Stimulated activated CD8-positive, alpha-beta memory T cell treated with anti-CD3 and anti-CD28 coated beads, Interleukin-12 subunit alpha, Interleukin-12 subunit beta, amount 100 ng/mL, for 24 hours (primary cell): ENCODE data around the gene ENTREP3.
"Not testable (repeated sequence)": the region's sequence is repeated elsewhere in the genome, so short reads cannot be mapped to it uniquely, and the experiment has no call there.

Source experiments
- DNase-seq: peaks from one replicate; pipeline ENCODE4 v3.0.0-alpha.2; 2020; ENCODE audit errors: extremely low read depth

Gene ENTREP3

GRCh38 chr1:155225404-155225759 lies 29.9 kb downstream of the ENTREP3 start:
- not testable (repeated sequence) for DNase-seq

DNA sequence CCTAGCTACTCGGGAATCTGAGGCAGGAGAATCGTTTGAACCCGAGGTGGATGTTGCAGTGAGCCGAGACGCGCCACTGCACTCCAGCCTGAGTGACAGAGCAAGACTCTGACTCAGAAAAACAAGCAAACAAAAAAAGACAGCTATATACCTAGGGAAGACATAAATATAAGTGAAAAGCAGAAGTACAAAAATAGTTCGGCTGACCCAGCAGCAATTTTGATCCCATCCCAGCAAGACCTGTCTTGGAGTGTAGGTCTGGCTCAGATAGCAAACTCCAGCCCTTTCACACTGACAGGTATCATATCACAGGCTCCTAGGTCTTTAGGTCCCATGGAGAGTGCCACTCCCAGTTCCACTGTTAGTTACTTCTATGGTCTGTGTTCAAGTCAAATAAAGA lies 32.2 kb downstream of the ENTREP3 start:
- DNase-seq = no peak

DNA sequence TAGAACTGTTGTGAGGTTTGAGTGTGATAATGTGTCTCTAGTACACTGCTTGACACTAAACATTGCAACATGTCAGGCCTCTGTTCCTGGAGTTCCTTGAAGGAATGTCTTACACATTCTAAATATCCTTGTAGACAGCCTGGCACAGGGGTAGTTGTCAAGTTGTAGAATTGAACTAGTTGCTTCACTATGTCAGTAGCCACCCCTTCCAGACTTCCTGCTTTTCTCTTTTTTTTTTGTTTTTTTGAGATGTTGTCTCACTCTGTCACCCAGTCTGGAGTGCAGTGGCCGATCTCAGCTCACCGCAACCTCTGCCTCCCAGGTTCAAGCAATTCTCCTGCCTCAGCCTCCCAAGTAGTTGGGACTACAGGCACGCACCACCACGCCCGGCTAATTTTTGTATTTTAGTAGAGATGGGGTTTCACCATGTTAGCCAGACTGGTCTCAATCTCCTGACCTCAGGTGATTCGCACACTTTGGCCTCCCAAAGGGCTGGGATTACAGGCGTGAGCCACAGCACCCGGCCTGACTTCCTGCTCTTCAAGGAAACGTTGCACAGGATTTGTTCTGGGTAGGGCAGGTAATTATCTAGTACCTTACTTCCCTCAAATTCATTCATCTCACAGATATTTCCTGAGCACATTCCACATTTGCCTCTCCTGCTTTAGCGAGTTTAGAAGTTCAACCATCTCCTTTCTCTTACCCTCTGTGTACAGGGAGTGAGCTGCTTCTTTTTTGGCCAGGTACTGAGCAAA lies 34.9 kb downstream of the ENTREP3 start:
- DNase-seq = not testable (repeated sequence)

DNA sequence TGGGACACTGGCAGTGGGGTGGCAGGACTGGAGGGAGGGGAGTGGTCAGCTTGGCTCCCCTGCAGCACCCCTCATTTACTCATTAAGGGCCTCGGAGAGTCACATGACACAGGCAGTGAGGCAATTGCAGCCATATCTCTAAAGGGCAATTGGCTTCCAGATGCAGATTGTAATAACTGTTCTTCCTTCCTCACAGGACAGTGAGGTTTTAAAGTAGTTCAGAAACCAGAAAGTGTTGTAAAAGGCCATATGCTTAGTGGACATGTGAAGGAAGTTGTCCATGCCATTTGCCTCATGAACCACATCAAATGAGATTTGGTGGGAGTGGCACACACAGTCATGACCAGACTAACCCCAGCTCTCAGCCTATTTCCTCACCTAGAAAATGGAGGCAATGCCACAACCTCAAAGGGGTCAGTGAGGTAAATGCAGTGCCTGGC lies 35.7 kb downstream of the ENTREP3 start:
- no peak for DNase-seq

DNA sequence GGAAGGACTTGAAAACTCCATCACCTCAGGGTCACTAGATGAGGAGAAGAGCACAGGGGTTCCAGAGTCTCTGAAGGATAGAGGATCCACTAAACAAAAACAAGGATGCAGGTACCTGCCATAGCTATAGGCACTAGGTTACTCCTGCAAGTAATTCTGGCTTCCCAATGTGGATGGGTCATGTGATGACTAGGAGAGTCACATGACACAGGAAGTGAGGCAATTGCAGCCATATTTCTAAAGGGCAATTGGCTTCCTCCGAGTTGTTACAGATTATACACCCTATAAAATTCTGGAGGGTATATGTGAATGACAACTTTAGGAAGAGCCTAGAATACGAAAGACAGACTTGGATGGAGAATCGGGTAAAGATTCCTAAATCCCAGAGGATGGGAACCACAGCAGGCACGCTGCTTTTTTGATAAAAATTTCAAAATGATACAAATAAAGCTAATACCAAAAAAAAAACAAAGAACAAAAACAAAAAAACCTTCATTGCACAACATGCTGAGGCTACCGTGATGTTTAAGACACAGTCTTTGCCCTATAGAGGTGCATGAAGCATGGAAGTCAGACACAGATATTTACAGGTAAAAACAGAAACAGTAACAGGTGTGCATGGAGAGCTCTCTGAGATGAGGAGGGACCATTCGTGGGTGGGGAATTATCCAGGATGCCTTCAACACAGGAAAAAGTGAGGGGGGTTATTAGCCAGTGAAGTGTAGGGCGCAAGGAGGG lies 36.3 kb downstream of the ENTREP3 start:
- DNase-seq = no peak

GRCh38 chr1:155214702-155215101 lies 40.6 kb downstream of the ENTREP3 start:
- not testable (repeated sequence) for DNase-seq

GRCh38 chr1:155212051-155212440 lies 43.2 kb downstream of the ENTREP3 start:
- not testable (repeated sequence) for DNase-seq

DNA sequence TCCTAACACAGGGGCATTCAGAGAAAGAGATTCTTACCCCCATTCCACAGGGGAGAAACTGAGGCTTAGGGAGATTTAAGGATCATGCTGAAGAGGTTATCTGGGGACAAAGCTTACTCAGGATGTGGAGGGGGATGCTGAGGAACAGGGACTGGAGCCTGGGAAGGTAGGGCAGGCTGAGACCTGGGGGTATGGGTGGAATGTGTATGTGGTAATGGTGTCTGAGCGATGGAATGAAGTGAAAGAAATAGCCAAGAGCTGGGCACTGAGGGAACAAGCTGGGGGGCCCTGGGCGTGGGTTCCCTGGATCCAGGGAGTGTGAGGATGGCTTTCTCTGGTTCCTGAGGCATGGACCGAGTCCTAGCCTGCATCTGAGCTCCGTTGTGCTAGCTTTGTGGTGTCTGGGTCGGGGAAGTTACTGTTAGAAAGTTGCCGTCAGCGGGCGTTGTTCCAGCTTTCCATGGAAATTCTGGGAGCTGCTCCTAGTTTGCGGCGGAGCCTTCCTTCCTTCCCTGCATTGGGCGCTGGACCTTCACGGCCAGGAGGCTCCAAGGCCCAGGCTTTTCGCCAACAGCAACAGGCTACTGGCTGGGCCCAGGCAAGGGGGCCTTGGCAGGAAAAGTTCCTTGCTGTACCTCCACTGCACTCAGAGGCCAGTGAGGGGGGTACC lies 43.8 kb downstream of the ENTREP3 start:
- not testable (repeated sequence) for DNase-seq

DNA sequence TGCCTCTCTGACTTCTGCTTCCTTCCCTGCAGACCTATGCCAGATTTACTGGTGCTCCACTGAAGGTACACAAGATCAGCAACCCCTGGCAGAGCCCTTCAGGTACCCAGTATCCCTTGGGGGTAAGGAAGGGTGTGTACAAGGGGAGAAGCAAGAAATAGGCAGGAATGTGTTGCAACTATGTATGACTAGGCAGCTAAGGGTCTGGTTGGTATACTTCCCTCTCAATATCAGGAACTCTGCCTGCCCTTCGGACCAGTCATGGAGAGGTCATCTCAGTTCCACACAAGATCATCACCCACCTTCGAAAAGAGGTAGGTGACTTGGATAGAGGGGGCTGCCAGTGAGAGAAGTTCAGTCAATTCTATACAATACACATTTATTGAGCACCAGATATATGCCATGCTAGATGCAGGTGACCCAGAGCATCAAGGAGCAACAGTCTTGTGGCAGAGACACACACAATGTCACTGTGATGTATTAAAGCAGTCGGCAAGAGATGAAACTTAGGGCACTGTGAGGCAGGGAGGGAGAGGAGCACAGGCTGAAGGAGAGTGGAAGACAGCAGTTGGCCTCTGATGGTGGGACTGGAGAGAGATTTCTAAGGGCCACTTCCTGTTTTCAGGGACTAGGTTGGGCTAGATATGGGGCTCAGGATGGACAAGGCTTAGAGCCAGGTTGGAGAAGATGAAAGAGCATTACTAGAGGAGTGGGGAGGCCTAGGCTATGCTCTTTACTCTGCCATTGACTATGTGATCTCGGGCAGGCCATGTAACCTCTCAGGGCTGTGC lies 44.8 kb downstream of the ENTREP3 start:
- DNase-seq = no peak

DNA sequence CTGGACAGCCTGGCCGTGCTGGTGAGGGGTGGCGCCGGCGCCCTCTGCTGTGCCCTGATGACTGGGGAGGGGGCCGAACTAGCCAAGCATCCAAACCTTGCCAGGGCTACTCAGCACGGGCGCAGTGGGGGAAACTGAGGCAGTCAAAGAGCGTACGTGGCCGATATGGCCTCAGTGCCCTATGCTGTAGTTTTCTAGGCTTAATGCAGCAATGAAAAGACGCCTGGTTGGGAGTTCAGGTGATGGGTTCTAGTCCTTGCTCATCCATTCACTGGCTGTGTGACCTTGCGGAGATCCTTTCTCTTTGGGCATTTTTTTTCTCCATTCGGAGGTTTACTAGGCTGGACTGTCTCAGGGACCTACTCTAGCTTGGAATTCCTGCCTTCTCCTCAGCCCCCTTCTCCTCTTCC lies 46.0 kb downstream of the ENTREP3 start:
- no peak for DNase-seq

DNA sequence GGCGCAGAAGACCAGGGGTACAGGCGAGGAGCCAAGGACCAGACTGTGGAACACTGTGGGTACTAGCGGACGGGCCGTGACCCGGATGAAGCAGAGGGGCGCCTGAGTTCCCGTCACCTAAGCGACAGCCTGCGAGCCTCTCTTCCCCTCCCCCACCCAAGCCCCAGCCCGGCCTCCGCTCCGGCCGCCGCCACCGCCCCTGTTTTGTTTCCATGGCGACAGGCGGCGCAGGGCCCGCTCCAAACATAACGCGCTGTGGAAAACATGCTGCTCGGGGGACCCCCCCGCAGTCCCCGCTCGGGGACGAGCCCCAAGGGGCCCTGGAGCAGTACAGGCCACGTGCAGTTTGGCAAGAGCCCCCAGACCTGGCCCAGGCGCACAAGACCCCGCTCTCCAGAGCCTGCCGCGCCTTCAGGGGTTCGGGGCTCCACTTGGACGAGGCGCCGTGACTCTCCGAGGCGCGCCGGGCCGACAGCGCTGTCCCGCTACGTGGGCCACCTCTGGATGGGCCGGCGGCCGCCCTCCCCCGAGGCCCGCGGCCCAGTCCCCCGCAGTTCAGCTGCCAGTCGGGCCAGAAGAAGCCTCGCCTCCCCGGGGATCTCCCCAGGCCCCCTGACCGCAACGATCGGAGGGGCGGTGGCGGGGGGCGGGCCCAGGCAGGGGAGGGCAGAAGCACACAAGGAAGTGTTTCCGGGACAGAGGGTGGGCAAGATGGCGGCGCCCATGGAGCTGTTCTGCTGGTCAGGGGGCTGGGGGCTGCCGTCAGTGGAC lies 46.6 kb downstream of the ENTREP3 start, which contains the start of gene MTX1:
MTX1 (plus strand) TSS at position 155 of the 771 bp plus-strand sequence; CDS start at position 265, 110 bp downstream.
- DNase-seq = peak; percentile 78

DNA sequence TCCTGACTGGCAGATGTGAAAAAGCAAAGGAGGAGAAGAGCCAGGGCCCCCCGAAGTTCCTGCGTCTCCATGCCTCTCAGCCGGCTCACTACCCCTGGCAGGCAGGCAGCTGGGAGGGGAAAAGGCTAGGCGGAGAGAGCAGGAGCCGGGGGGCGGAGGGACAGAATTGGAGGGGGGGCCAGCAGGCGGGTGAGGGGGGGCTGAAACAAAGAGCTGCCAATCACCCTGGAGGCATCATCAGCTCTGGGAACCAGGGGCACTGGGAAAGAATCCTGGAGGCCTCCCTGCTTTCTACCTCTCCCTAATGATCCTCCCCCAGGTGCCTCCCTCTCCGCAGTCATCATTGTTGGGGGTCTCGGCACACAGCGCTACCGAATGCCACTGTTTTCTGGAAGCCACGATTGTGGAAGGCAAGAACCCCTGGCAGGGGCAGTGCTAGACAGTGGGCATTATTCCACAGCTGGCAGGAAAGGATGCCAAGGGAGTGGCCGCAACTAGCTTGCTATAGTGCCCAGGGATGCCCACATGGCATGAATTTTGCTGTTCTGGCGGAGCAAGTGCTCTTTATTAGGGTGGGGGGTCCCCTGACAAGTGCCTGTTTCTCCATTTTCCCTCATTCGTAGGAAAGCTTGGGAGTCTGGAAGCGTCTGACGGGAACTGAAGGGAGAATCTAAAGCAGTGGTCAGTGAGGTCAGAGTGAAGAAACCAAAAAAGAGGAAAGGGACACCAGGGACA lies 47.3 kb downstream of the ENTREP3 start, which contains the start of gene THBS3:
THBS3 (minus strand) TSS at position 92 of the 735 bp plus-strand sequence; CDS start at position 71, 21 bp downstream.
- DNase-seq = no peak

DNA sequence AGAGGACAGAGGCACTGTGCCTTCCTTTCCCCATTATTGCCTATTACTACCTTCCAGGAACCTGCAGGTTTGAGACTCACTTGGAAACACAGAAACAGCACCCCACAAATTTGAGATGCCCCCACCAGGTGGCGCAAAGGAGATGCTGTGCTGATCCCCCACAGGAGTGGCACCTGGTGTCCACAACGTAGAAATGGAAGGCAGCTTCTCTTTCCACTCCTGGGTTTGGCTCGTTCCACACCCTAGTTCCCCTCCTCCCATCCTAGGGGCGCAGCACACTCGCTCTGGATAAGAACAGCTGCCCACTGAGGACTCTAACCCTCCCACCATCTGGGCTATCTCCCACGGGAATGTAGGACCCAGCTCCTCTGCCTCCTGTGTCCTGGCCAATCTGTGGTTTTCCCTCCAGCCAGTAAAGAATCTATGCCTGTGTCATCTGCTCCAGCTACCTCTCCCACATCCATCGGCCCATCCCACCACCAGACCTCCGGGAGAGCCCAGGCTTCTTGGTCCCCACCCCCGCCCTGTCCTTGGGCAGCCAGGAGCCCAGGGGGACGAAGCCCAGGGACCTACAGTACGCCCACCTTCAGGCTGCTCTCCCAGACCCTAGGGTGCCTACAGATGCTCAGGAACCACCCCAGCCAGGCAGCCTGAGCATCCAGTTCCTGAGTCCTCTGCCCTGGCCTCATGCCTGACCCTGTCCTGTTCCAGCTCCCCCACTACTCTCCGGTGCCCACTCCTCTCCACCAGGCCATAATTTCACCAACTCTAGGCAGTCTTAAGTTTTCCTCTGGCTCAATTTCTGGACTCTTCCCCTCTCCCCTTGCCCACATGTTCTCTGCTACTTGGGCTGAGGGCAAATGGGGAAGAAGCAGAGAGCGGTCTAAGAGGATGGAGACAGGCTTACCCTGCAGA lies 48.1 kb downstream of the ENTREP3 start:
- peak; percentile 69 for DNase-seq

- DNase-seq = no peak
Measured at GRCh38 chr1:155205969-155206593, 49.2 kb downstream of the ENTREP3 start.

GRCh38 chr1:155205035-155205434 lies 50.2 kb downstream of the ENTREP3 start:
- DNase-seq = no peak

GRCh38 chr1:155202731-155203515 lies 52.4 kb downstream of the ENTREP3 start:
- DNase-seq = no peak

DNA sequence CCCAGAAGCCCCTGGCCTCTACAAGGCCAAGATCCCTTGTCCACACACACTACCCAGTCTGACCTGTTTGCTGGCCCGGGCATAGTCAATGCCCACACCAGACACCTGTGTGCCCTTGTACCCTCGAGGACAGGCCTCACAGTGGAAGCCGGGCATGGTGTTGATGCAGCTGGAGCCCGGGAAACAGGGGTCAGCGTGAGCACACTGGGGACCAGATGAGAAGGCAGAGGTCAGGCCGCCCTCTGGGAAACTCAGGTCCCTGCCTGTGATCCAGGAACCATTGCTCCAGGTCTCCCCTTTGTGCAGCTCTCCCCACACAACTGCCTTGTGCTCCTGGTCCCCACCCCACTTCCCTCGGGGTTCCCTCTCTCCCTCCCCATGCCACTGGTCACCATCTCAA lies 53.1 kb downstream of the ENTREP3 start:
- DNase-seq = no peak

GRCh38 chr1:155200920-155201319 lies 54.4 kb downstream of the ENTREP3 start:
- DNase-seq = no peak
